RCC 7860 (cell line): Measurements from ENCODE around the gene CENPB.

Experiments
- DNase-seq: peaks from one replicate; pipeline ENCODE4 v3.0.0-alpha.2; 2015; ENCODE audit warnings: low spot score
- FAIRE-seq: peaks from 2 replicates; lab custom pipeline; 2012; peaks lifted over from hg19 to GRCh38; lab: Jason Lieb, UNC

Gene CENPB

GRCh38 chr20:3751305-3751674 lies 35.2 kb downstream of the CENPB start:
- FAIRE-seq (no peak), DNase-seq (no peak)

DNA sequence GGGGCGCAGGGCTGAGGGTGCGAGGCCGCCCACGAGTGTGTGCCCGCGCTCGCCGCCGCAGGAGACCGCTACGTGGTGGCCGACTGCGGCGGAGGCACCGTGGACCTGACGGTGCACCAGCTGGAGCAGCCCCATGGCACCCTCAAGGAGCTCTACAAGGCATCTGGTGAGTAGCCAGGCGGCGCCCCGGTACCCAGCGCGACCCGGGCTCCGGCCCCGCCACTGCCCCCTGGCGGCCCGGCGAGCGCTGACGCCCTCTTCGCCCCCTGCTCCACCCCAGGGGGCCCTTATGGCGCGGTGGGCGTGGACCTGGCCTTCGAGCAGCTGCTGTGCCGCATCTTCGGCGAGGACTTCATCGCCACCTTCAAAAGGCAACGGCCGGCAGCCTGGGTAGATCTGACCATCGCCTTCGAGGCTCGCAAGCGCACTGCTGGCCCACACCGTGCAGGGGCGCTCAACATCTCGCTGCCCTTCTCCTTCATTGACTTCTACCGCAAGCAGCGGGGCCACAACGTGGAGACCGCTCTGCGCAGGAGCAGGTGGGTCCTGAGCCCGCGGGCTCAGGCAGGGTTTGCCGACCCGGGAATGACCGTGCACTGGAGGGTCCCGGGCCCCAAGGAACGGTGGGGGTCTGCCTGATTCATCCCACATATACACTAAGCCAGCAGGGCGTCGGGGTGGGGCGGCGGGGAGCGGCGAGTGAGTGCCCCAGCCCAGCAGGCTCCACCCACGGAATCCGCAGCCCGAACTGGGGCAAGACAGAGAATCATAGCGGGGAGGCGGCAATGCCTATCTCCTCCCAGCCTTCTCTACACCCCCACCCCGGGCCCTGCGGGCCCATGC lies 36.6 kb downstream of the CENPB start:
- FAIRE-seq, result no peak

GRCh38 chr20:3749087-3749688 lies 37.4 kb downstream of the CENPB start:
- no peak for DNase-seq
- no peak for FAIRE-seq

More for the DNA sequence above, 36.6 kb downstream of the CENPB start:
- no peak for DNase-seq

GRCh38 chr20:3748073-3748472 lies 38.5 kb downstream of the CENPB start:
- DNase-seq (no peak), FAIRE-seq (no peak)

DNA sequence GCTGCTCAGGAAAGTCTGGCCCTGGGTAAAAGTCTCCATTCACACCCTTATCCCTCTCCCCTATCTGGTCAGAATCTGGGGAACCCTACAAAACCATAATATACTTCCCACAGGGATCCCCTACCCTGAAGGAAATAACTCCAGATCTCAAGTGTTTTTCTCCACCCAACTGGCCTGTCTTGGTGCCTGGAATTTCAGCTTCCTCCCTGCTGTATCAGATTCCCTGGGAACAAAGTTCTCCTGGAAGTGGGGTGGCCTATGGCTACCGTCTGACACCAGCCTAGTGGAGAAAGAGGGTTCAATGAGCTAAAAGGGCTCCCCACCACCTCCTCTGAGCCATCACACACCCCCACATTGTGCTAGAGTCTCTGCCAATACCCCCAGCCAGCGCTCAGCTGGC lies 39.1 kb downstream of the CENPB start:
- DNase-seq (no peak), FAIRE-seq (no peak)

- DNase-seq, result no peak
- no peak for FAIRE-seq
These were observed 40.8 kb downstream of the CENPB start for GRCh38 chr20:3745686-3746173.

GRCh38 chr20:3744806-3745685 lies 41.5 kb downstream of the CENPB start:
- FAIRE-seq, result no peak
- no peak for DNase-seq

- FAIRE-seq (no peak), DNase-seq (no peak)
These were observed 42.5 kb downstream of the CENPB start for GRCh38 chr20:3744037-3744436.

DNA sequence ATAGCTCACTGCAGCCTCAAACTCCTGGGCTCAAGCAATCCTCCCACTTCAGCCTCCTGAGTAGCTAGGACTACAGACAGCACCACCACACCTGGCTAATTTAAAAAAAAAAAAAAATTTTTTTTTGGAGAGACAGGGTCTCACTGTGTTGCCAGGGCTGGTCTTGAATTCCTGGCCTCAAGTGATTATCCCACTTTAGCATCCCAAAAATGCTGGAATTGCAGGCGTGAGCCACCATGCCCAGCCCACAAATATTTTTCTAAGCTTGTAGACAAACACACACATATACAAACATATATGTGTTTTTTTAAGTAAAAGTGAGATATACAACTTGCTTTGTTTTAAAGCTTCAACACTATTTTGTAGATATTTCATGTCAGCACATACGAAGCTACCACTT lies 43.3 kb downstream of the CENPB start:
- DNase-seq, result no peak

GRCh38 chr20:3741836-3742458 lies 44.6 kb downstream of the CENPB start:
- DNase-seq (no peak), FAIRE-seq (no peak)

More for the DNA sequence above, 43.3 kb downstream of the CENPB start:
- no peak for FAIRE-seq

- no peak for DNase-seq
- no peak for FAIRE-seq
These were observed 45.8 kb downstream of the CENPB start for GRCh38 chr20:3740615-3741301.

GRCh38 chr20:3739926-3740451 lies 46.6 kb downstream of the CENPB start:
- DNase-seq (no peak), FAIRE-seq (no peak)

DNA sequence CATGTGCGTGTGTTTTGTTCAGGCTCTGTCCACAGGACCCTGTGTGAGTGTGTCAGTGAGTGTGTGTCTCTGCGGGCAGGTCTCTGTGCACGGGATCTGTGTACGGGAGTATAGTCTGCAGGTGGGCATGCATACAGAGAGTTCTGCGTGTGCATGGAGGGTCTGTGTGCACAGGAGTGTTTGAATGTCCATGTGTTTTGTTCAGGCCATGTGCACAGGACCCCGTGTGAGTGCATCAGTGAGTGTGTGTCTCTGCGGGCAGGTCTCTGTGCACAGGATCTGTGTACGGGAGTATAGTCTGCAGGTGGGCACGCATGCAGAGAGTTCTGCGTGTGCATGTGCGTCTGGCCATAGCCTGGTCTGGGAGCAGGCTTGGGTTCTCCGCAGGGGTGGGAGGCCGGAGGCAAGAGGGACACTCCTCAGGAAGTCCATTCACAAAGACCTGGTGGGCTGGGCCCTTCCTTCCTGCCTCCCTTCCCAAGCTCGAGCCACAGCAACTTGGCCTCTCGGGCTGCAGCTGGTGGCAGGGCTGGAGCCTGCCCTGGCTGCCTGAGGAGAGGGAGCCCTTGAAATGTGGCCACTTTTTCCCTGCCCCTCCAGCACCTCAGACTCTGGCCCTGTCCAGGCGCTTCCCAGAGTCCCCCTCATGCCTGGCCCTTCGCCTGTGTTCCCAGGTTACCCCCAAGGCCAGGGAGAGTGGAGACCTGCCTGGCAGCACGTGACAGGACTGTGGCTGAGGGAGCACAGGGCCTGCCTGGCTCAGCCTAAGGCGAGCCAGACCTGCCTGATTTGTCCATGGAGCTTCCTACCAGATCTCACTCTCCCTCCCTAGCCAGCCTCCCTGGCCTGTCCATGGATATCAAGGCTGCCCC lies 47.2 kb downstream of the CENPB start:
- FAIRE-seq (no peak), DNase-seq (no peak)

GRCh38 chr20:3738111-3739053 lies 48.2 kb downstream of the CENPB start:
- FAIRE-seq (no peak), DNase-seq (no peak)

DNA sequence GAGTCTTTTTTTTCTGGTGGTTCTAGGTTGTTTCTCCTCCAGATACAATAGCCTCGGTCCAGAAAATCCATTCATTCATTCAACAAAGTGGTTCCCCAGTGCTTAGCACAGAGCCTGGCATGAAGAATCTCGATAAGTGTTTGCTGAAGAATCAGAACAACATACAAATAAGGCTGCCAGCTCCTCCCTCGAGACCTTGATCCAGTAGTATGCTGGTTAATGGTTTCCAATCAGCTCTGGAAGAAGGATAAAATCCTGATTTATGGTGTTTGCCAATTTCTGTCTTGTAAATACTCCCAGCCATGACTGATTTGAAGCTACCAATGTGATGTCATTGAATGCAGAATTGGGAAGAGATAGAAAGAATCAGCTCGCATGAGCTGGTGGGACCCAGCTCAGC lies 50.8 kb downstream of the CENPB start:
- DNase-seq, result no peak
- no peak for FAIRE-seq

GRCh38 chr20:3734111-3734843 lies 52.3 kb downstream of the CENPB start:
- DNase-seq (no peak), FAIRE-seq (no peak)
